GM19240 (cell line): ENCODE data around the gene DAPK2.

ENCODE experiments used
- DNase-seq: peaks from one replicate; pipeline ENCODE4 v3.0.0; 2011; ENCODE audit warnings: low spot score; ENCODE audit not compliant: insufficient read length

Gene DAPK2

DNA sequence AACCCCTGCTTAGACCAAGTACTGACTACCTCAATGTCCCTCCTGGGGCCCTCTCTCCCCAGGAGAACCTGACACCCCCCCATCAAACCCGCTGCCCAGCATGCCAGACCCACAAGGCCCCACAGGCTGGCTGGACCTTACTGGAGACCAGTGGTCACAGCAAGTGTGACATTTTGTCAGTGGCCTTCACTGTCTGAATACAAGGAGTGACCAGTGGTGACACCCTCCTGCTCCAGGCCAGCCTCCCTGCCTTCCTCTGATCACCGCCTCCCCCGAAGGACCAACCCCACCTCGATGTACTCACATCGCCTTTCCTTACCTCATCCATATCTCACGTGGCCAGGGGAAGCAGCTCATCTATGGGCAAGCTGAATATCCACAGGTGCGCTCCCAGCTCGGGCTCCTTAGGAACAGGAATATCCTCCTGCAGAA lies 150.5 kb downstream of the DAPK2 start:
- no peak for DNase-seq

DNA sequence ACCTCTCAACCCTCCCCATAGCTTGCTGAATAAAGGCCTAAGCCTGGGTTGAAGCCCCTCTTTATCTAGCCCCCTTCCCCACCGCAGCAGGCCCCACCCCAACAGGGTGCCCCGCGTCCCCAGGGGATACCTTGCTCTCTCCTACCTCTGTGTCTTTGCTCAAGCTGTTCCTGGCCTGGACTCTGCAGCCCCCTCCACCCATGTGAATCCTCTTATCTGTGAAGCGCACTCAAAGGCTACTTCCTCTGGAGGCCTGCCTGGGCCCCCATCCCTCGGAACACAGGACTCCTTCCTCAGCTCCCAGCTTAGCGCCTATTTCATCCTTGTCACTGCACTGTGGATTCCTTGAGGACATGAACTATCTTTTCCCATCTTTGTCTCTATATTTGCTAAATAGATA lies 151.1 kb downstream of the DAPK2 start:
- no peak for DNase-seq

GRCh38 chr15:63894662-63894949 lies 151.7 kb downstream of the DAPK2 start:
- no peak for DNase-seq

GRCh38 chr15:63893866-63894661 lies 152.2 kb downstream of the DAPK2 start:
- DNase-seq: no peak

- no peak for DNase-seq
Measured at GRCh38 chr15:63892794-63893441, 153.4 kb downstream of the DAPK2 start.

- no peak for DNase-seq
Measured at GRCh38 chr15:63891768-63892133, 154.5 kb downstream of the DAPK2 start.

DNA sequence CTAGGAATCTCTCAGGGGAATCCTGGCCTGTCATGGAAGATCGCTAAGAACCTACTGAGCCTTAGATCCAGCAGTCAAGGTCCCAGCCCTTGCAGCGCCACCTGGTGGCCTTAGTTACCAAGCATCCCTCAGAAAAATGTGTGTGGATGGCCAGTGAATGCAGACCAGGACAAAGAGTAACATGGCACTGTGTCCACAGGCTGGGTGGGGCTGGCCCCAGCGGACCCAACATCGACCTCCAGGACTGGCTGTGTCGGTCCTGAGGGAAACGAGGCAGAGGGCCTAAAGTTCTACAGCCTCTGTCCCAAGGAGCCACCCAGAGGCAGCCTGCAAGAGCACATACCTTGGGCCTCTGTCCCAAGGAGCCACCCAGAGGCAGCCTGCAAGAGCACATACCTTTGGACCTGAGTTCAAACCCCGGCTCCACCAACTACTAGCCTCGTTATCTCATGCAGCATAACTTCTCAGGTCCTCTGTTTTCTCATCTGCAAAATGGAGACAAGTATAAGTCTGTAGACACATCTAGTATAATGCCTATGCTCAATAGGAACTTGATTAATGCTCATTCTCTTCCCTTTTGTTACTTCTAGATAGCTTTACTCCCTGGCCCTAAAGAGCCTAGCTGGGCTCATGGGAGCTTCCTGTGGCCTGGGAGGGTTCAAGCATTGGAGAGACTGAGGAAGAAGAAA lies 155.1 kb downstream of the DAPK2 start:
- peak; percentile 63 for DNase-seq

GRCh38 chr15:63890617-63891016 lies 155.7 kb downstream of the DAPK2 start:
- no peak for DNase-seq

- DNase-seq: no peak
Measured at GRCh38 chr15:63889831-63890230, 156.5 kb downstream of the DAPK2 start.

GRCh38 chr15:63888823-63889222 lies 157.5 kb downstream of the DAPK2 start:
- DNase-seq: no peak

DNA sequence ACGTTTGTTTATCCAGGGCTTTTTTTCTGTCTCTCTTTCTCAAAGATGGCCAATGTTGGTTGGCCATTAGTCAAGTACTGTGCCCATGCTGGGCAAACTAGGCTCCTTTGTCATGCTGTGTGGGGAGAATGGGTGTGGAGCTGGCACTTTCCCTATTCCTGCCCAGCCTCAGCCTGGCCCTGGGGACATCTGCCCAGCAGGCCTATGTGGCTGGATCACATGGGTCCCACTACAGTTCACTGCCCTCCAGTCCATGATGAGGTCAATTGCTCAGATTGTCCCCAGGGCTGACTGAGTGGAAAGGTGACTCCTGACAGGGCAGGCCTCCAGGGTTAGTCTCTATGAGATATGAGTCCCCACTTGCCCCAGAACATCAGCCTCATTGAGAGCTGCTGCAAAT lies 158.1 kb downstream of the DAPK2 start:
- no peak for DNase-seq

DNA sequence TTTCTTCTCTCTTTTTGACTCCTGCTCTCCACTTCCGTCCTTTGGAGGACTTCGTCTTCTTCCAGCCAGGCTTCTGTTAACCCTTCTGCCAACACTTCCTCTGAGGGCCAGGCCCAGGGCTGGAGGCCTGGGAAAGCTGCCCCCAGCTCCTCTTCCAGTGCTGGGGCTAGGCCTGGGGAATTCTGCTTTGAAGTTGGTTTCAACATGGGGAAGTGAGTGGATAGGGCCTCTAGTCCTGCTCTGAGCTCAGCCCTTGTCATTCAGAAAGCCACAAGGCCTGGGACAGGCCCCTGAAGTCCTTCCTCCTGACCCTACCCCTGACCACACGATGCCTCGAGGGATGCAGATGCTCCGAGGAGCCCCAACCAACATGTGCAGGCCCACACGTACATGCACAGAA lies 158.7 kb downstream of the DAPK2 start:
- DNase-seq: no peak

DNA sequence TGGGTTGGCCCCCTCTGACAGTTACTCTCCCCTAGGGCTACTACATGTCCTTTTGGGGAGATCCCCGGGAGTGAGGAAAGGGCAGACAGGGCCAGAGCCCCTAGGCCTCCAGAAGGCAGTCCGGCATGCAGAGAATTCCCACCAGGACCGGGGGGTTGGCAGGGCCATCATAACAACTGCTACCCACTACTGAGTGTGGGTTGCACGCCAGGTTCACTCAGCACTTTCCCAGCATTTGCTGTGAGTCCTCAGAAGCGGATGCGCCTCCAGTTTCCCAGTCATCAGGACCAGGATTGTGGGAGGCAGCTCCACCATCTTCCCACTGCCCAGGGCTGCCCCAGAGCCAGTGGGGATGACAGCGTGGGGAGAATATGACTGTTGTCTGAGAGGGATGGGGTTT lies 161.3 kb downstream of the DAPK2 start:
- no peak for DNase-seq

DNA sequence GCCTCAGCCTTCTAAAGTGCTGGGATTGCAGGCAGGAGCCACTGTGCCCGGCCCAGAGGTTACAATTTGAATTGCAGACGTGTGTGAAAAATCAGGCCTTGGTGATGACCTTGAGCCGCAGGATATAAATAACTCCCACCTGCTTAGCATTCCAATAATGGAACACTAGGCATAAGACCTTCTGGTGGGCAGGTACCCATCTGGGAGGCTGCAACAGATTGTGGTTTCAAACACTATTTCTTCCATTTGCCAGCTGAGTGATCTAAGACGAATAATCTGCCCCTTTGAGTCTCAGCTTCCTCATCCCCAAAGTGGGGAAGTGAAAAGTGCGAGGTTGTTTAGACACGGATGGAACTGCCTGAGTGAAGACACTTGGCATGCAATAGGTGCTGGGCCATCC lies 164.9 kb downstream of the DAPK2 start:
- no peak for DNase-seq

DNA sequence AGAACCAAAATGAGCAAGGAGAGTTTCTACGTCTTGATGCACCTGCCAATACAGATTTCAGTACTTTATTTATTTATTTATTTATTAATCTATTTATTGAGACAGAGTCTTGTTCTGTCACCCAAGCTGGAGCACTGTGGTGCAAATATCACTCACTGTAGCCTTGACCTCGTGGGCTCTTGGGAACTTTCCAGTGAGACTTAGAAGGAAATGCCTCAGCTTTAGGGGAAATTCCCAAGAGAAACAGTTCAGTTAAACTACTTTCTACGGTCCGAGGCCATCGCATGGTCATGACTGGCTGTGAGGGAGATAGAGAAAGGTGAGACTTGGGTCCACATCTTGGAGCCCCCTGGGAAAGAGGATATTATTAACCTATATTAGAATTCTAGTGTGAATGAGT lies 165.5 kb downstream of the DAPK2 start:
- DNase-seq: no peak

DNA sequence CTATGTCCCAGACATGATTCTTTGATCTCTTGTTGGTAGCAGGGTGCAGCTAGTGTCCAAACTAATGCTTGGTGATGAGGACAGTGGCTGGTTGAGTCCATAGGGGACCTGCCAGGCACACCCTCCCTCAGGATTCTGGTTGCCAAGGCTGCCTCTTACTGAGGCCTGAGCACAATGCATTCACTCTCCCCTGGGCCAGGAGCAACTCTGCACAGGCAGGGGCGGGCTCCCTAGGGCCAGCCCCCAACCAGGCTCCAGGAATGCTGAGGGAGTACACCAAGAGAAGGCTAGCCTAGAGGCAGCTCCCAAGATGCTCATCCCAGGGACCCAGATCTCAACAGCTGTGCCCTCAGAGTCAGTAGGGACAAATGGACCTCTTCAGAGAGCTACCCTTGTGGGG lies 166.3 kb downstream of the DAPK2 start:
- DNase-seq: no peak

- no peak for DNase-seq
Measured at GRCh38 chr15:63879211-63879610, 167.1 kb downstream of the DAPK2 start.

DNA sequence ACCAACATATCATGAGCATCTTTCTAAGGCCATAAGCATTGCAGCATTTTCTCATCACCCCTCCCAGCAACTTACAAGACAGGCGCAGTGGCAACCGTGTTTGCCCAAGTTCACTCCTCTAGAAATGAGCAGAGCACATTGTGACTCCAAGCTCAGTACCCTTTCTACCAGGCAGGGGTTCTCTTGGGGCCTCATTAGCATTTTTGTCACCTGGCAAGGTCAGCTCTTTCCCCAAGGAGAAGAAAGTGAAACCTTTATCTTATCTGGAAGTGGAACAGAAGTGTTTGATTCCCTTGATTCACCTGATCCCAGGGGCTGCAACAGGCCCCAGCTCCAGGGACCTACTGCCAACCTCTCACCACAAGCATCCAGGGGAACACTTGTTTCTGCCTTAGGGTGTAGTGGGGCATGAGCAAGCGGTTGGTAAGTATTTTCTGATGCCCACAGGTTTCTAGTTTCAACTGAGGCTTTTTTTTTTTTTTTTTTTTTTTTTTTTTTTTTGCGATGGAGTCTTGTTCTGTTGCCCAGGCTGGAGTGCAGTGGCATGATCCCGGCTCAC lies 168.5 kb downstream of the DAPK2 start:
- no peak for DNase-seq

GRCh38 chr15:63876085-63876662 lies 170.1 kb downstream of the DAPK2 start:
- no peak for DNase-seq

DNA sequence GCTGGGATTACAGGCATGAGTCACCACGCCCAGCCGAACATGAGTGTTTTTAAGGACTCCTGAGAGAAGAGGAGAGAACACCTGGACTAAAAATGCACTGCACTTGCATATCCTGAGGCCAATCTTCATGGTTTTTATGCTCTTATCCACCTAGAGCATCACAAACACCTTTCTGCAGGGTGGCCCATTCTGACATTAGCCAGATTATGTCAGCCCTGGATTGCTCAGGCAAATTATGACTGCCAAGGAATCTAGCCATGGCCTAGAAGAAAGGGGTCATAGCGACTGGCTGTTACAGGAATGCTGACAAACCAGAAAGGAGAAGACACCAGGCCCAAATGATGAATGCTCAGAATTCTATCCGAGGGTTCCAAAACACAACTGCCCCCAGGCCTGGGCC lies 171.7 kb downstream of the DAPK2 start:
- no peak for DNase-seq

- no peak for DNase-seq
Measured at GRCh38 chr15:63872759-63873510, 173.3 kb downstream of the DAPK2 start.
